Keratinocyte (primary cell): ENCODE data around the gene BRD2. TPM values are rescaled to one million over a fixed set of nuclear protein-coding genes. Genes with fewer than 3 reads are reported as not detected.

Experiments used
- DNase-seq: peaks from one replicate; pipeline ENCODE4 v3.0.0-alpha.2; 2011; ENCODE audit warnings: low read depth, missing footprints, low spot score
- FAIRE-seq: peaks from 2 replicates; lab custom pipeline; 2011; peaks lifted over from hg19 to GRCh38; lab: Jason Lieb, UNC
- H2AFZ ChIP-seq: 2 replicates; pipeline ENCODE4 v1.6.0; 2012; ENCODE audit warnings: low read length, control low read depth, inconsistent platforms; ENCODE audit not compliant: control insufficient read depth
- H3K27ac ChIP-seq: 2 replicates; pipeline ENCODE4 v1.5.1; 2011; ENCODE audit warnings: low read length; ENCODE audit not compliant: control insufficient read depth, insufficient read depth
- H3K27me3 ChIP-seq: 3 replicates; pipeline ENCODE4 v1.6.0; 2011; ENCODE audit warnings: low read length; ENCODE audit not compliant: control insufficient read depth, insufficient read depth; ENCODE audit errors: extremely low read depth
- H3K36me3 ChIP-seq, 2 experiments: 2 replicates in 1 of 2; 3 replicates in 1 of 2; pipeline ENCODE4 v1.5.1; 2011; ENCODE audit warnings: low read length in 2 of 2, mild to moderate bottlenecking in 1 of 2; ENCODE audit not compliant: control insufficient read depth in 2 of 2, insufficient read depth in 2 of 2; ENCODE audit errors: extremely low read depth in 1 of 2
- H3K4me1 ChIP-seq: 3 replicates; pipeline ENCODE4 v1.5.1; 2011; ENCODE audit warnings: low read length; ENCODE audit not compliant: control insufficient read depth, insufficient read depth; ENCODE audit errors: extremely low read depth
- H3K4me2 ChIP-seq: 3 replicates; pipeline ENCODE4 v1.6.0; 2011; ENCODE audit warnings: low read depth, low read length; ENCODE audit not compliant: control insufficient read depth, insufficient read depth; ENCODE audit errors: extremely low read depth
- H3K4me3 ChIP-seq, 3 experiments: fragments of 200-600 bp in 1 of 3; sonication (generic) in 1 of 3; 2 replicates in 2 of 3; 3 replicates in 1 of 3; pipeline ENCODE4 v1.5.1; 2011 to 2016; ENCODE audit warnings: low read length in 3 of 3, mild to moderate bottlenecking in 3 of 3, control low read depth in 2 of 3, inconsistent platforms in 1 of 3, low read depth in 1 of 3, mixed read lengths in 1 of 3, mixed run types in 1 of 3, moderate library complexity in 1 of 3; ENCODE audit not compliant: control insufficient read depth in 2 of 3, insufficient read depth in 2 of 3; ENCODE audit errors: extremely low read depth in 1 of 3
- H3K79me2 ChIP-seq: 2 replicates; pipeline ENCODE4 v1.6.0; 2012; ENCODE audit warnings: low read length; ENCODE audit not compliant: control insufficient read depth, insufficient read depth
- H3K9ac ChIP-seq: 3 replicates; pipeline ENCODE4 v1.6.0; 2011; ENCODE audit warnings: low read length; ENCODE audit not compliant: control insufficient read depth, insufficient read depth; ENCODE audit errors: extremely low read depth
- H3K9me1 ChIP-seq: 3 replicates; pipeline ENCODE4 v1.6.0; 2011; ENCODE audit warnings: low read length; ENCODE audit not compliant: control insufficient read depth, insufficient read depth; ENCODE audit errors: extremely low read depth
- H3K9me3 ChIP-seq: 2 replicates; pipeline ENCODE4 v1.5.1; 2012; ENCODE audit warnings: low read depth, low read length; ENCODE audit not compliant: control insufficient read depth
- H4K20me1 ChIP-seq: 3 replicates; pipeline ENCODE4 v1.6.0; 2011; ENCODE audit warnings: low read length; ENCODE audit not compliant: control insufficient read depth, insufficient read depth; ENCODE audit errors: extremely low read depth
- EZH2 ChIP-seq: IDR thresholded peaks from one replicate; pipeline ENCODE4 v1.6.1; 2012; ENCODE audit warnings: inconsistent platforms, mild to moderate bottlenecking, low read length, moderate library complexity
- dilution Hi-C: fragments of 300-500 bp; cut with MboI; formaldehyde crosslinking; loops from one replicate; pipeline ENCODE4 v1.7.0; 2020; ENCODE audit warnings: low sequenced_read_pairs; ENCODE audit not compliant: extremely low pct_ligation_motif_present
- polyA plus RNA-seq, 5 experiments: library from polyadenylated mRNA; depleted of rRNA in 3 of 5; stranded (reverse) in 3 of 5; stranded (forward) in 1 of 5; unstranded in 1 of 5; fragments of >200 nt; gene quantifications; 1 replicate in 1 of 5; 2 replicates in 3 of 5; 3 replicates in 1 of 5; pipeline versions ENCODE4 v1.2.1 to v1.2.3, GENCODE V29; 2011 to 2012; ENCODE audit warnings: missing spikeins in 2 of 5, low read depth in 1 of 5, low replicate concordance in 1 of 5
- TF ChIP-seq, protein P1 (sequence below), 3 experiments: IDR thresholded peaks in 1 of 3; conservative IDR thresholded peaks in 1 of 3; optimal IDR thresholded peaks in 1 of 3; 2 replicates in 2 of 3; 3 replicates in 1 of 3; pipeline versions ENCODE3 to v1.5.1; 2011; ENCODE audit warnings: low read length in 3 of 3, mild to moderate bottlenecking in 3 of 3, moderate library complexity in 2 of 3, control low read depth in 1 of 3, inconsistent platforms in 1 of 3; ENCODE audit not compliant: insufficient read depth in 2 of 3; ENCODE audit errors: extremely low read depth in 1 of 3

The BRD2 gene
- polyA plus RNA-seq, 1 donor (not counting 4 experiments of a cell fraction or from before 2014, with no cell fraction given): 121 TPM

DNA sequence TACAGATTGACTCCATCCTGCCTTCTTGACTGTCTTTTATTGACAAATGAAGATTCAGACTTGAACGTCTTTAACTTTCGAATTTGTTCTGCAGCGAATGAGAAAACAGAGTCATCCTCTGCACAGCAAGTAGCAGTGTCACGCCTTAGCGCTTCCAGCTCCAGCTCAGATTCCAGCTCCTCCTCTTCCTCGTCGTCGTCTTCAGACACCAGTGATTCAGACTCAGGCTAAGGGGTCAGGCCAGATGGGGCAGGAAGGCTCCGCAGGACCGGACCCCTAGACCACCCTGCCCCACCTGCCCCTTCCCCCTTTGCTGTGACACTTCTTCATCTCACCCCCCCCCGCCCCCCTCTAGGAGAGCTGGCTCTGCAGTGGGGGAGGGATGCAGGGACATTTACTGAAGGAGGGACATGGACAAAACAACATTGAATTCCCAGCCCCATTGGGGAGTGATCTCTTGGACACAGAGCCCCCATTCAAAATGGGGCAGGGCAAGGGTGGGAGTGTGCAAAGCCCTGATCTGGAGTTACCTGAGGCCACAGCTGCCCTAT is 12.2 kb downstream of the BRD2 start:
- FAIRE-seq (no peak), DNase-seq (no peak)
- H3K4me1 ChIP-seq: peaks cover 15% of the 10 kb centered on the region
- peaks cover 36% of the 10 kb centered on the region for H3K79me2 ChIP-seq
- dilution Hi-C loops: no loop called here
- H3K9ac ChIP-seq: no peak overlapping the region
- TF ChIP-seq EZH2: no peak
- TF ChIP-seq, protein P1, sequence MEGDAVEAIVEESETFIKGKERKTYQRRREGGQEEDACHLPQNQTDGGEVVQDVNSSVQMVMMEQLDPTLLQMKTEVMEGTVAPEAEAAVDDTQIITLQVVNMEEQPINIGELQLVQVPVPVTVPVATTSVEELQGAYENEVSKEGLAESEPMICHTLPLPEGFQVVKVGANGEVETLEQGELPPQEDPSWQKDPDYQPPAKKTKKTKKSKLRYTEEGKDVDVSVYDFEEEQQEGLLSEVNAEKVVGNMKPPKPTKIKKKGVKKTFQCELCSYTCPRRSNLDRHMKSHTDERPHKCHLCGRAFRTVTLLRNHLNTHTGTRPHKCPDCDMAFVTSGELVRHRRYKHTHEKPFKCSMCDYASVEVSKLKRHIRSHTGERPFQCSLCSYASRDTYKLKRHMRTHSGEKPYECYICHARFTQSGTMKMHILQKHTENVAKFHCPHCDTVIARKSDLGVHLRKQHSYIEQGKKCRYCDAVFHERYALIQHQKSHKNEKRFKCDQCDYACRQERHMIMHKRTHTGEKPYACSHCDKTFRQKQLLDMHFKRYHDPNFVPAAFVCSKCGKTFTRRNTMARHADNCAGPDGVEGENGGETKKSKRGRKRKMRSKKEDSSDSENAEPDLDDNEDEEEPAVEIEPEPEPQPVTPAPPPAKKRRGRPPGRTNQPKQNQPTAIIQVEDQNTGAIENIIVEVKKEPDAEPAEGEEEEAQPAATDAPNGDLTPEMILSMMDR (optimal IDR thresholded peaks at IDR 0.05 in 1 of 3, IDR thresholded peaks at IDR 0.05 in 1 of 3, conservative IDR thresholded peaks at IDR 0.05 in 1 of 3; ENCODE audit: extremely low read depth in 1 of 3, insufficient read depth in 2 of 3, low read length in 3 of 3): no peak
- no peaks in the 10 kb centered on the region for H3K27me3 ChIP-seq
- peaks cover 10% of the 10 kb centered on the region for H3K9me1 ChIP-seq
- no peak overlapping the region for H3K27ac ChIP-seq
- H3K9me3 ChIP-seq: no peaks in the 10 kb centered on the region
- peaks cover 58% of the 10 kb centered on the region for H4K20me1 ChIP-seq
- no peak overlapping the region for H3K4me2 ChIP-seq
- peaks cover 45 to 56% of the 10 kb centered on the region in 2 experiments for H3K36me3 ChIP-seq
- H3K4me3 ChIP-seq: no peak overlapping the region
- no peak overlapping the region for H2AFZ ChIP-seq

DNA sequence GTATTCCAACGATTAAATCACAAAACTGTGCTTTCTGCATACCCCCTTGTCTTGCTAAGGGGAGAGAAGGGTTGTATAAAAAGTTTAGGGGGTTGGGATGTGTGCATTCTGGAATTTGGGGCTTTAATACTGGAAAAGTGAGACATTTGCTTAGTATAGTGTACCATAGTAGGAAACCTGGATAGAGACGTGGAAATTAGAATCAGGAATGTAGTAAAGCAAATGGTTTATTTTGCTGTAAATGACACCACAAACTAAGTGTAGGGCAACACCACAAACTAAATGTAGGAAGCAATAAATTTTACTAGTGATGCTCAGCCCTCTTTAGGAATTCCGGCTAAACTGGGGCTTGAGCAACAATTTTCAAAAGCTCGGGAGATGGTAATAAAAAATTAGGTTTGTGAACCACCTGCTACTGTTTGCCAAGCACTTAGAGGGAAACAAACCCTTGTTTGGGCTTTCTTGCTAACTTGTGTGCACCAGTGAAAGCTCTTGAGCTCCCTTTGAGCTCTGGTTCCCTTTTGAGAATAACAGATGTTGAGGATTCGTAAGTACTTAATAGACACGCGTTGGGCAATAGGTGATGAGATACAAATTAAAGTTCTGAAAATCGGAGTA is 13.8 kb downstream of the BRD2 start:
- Histone ChIP-seq H4K20me1 (peaks cover 41% of the 10 kb centered on the region), H3K36me3 (peaks cover 31 to 40% of the 10 kb centered on the region in 2 experiments), H3K4me1 (peaks cover 3% of the 10 kb centered on the region), H3K9ac (no peak overlapping the region), H3K9me1 (peaks cover 3% of the 10 kb centered on the region), H3K9me3 (no peaks in the 10 kb centered on the region), H2AFZ (no peak overlapping the region), H3K27me3 (no peaks in the 10 kb centered on the region), H3K4me3 (no peak overlapping the region), H3K27ac (no peak overlapping the region), H3K4me2 (no peak overlapping the region), H3K79me2 (peaks cover 20% of the 10 kb centered on the region)
- FAIRE-seq (no peak), DNase-seq (no peak)
- TF ChIP-seq, protein P1 (optimal IDR thresholded peaks at IDR 0.05 in 1 of 3, IDR thresholded peaks at IDR 0.05 in 1 of 3, conservative IDR thresholded peaks at IDR 0.05 in 1 of 3; ENCODE audit: extremely low read depth in 1 of 3, insufficient read depth in 2 of 3, low read length in 3 of 3): no peak
- no peak for TF ChIP-seq EZH2
- dilution Hi-C loops: no loop called here
